Measurements from ENCODE around the gene USP34.
A peak's percentile ranks its signal among the peaks of the same experiment; 100 is the strongest.
"Not testable (repeated sequence)": the region's sequence is repeated elsewhere in the genome, so short reads cannot be mapped to it uniquely, and the experiment has no call there.

USP34 gene

DNA sequence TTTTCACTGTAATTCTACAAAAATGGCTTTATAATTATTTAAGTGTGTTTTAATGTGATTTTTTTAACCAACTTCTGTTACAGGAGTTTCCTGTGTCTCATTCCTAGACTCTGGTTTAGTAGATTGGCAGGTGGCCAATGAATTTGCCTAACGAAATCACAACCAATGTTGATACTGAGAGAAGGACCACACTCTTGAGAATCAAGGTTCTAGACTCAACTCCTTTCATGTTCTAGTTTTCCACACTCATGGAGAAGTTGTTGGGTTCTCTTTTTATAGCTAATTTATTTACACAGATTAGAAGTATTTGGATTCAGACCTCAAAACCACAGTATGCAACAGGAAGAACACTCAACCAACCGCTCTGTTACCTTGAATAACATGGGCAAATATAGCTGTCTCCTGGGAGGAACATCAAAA lies 22.6 kb upstream of the USP34 start:
- DNase-seq (ENCODE audit: low read depth): peak; percentile 23
- TF ChIP-seq, protein P1, sequence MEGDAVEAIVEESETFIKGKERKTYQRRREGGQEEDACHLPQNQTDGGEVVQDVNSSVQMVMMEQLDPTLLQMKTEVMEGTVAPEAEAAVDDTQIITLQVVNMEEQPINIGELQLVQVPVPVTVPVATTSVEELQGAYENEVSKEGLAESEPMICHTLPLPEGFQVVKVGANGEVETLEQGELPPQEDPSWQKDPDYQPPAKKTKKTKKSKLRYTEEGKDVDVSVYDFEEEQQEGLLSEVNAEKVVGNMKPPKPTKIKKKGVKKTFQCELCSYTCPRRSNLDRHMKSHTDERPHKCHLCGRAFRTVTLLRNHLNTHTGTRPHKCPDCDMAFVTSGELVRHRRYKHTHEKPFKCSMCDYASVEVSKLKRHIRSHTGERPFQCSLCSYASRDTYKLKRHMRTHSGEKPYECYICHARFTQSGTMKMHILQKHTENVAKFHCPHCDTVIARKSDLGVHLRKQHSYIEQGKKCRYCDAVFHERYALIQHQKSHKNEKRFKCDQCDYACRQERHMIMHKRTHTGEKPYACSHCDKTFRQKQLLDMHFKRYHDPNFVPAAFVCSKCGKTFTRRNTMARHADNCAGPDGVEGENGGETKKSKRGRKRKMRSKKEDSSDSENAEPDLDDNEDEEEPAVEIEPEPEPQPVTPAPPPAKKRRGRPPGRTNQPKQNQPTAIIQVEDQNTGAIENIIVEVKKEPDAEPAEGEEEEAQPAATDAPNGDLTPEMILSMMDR (conservative IDR thresholded peaks at IDR 0.05; ENCODE audit: low read length): no peak
- no peak overlapping the region for H3K4me3 ChIP-seq (ENCODE audit: low read length)

DNA sequence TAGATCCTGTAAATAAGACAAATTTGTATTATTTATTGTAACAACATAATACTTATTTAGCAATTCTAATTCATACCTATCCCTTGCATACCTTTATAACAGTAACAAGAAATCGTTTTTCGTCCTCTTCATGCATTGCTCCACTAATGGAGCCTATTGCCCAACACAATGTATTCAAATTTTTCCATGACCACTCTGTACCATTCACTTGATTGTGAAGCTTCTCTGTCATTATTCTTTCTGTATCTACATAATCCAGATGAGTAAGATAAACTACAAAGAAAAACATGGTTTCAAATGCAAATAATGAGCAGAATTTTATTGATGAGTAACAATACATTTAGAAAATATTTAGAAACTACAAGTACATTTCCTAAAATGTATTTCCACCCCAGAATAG lies 21.6 kb upstream of the USP34 start:
- H3K4me3 ChIP-seq (ENCODE audit: low read length): no peak overlapping the region
- no peak for DNase-seq (ENCODE audit: low read depth)
- TF ChIP-seq, protein P1 (conservative IDR thresholded peaks at IDR 0.05; ENCODE audit: low read length): no peak

DNA sequence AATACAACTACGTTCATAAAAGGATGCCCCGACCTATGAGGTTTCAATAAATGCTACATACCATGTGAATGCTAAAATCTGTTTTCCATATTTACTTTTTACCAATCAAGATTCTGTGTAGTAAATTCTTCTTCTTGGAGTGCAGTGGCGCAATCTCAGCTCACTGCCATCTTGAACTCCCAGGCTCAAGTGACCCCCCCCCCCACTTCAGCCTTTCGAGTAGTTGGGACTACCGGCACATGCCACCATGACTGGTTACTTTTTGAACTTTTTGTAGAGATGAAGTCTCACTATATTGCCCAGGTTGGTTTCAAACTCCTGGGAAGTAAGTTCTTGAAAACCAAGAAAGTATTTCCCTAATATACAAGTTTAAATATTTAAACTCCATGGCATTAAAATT lies 14.4 kb upstream of the USP34 start:
- no peak for DNase-seq (ENCODE audit: low read depth)
- TF ChIP-seq, protein P1 (conservative IDR thresholded peaks at IDR 0.05; ENCODE audit: low read length): no peak
- no peak overlapping the region for H3K4me3 ChIP-seq (ENCODE audit: low read length)

DNA sequence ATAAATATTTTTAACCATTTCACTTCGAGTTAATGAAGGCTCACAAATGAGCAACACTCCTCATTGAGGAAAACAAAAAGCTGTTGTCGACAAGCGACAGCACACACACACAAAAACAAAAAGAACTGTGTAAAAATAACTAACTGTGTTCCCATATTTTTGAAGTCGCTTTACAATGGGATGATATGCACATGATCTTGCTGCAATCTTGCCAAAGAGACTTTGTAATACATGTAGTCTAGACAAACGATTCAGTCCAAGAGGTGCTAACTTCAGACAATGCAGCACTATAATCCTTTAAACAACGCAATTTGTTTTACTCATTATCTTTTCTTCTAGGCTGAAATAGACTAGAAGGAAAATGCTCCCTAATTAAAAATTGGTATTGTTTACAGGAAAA lies 7.2 kb upstream of the USP34 start:
- TF ChIP-seq, protein P1 (conservative IDR thresholded peaks at IDR 0.05; ENCODE audit: low read length): no peak
- H3K4me3 ChIP-seq (ENCODE audit: low read length): no peak overlapping the region
- no peak for DNase-seq (ENCODE audit: low read depth)

DNA sequence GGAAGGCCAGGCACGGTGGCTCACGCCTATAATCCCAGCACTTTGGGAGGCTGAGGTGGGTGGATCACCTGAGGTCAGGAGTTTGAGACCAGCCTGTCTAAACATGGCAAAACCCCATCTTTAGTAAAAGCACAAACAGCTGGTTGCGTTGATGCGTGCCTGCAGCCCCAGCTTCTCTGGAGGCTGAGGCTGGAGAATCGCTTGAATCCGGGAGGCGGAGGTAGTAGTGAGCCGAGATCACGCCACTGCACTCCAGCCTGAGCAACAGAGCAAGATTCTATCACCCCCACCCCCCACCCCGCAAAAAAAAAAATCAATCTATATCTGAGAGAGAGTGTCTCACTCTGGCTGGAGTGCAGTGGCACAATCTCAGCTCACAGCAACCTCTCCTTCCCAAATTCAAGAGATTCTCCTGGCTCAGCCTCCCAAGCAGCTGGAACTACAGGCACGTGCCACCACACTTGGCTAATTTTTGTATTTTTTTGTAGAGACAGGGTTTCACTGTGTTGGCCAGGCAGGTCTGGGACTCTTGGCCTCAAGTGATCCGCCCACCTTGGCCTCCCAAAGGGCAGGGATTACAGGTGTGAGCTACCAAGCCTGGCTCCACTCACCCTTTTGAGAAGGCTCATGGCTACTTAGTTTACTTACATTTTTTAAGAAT lies 6.2 kb upstream of the USP34 start:
- not testable (repeated sequence) for H3K4me3 ChIP-seq (ENCODE audit: low read length); DNase-seq (ENCODE audit: low read depth)

DNA sequence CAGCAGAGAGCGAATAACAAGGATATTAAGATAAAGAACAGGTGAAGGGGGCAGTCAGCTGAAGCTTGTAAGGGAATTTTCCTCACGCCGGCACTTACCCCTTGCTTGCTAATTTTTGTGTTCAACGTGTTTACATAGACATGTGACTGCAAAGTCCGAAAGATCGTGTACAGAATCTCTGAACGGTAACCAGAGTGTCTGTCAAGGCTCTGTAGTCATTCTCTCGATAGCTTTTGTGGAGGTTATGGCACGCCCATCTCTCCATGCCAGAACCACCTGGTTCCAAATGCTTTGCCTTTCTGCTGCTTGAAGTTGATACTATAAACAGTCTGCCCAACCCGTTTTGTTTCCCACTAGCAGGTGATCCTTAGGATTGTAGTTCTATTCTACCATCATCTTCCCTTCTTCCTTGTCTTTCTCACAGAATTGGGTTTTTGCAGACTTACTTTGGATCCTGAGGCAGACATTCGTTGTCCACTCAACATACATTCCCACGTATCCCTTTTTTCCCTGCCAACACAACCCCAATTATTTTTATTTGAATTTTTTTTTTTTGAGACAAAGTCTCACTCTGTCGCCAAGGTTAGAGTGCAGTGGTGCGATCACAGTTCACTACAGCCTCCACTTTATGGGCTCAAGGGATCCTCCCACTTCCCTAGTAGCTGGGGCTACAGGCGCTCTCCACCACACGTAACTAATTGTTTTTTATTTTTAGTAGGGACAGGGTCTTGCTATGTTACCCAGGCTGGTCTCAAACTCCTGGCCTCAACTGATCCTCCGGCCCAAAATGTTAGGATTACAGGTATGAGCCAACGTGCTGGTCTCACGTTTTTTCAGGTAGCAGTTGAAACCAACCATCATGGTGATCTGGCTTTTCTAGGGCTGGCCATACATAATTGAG lies 1.3 kb upstream of the USP34 start:
- peak; percentile 16 for DNase-seq (ENCODE audit: low read depth)
- H3K4me3 ChIP-seq (ENCODE audit: low read length): peak overlapping the region; percentile 89
- TF ChIP-seq, protein P1 (conservative IDR thresholded peaks at IDR 0.05; ENCODE audit: low read length): no peak

DNA sequence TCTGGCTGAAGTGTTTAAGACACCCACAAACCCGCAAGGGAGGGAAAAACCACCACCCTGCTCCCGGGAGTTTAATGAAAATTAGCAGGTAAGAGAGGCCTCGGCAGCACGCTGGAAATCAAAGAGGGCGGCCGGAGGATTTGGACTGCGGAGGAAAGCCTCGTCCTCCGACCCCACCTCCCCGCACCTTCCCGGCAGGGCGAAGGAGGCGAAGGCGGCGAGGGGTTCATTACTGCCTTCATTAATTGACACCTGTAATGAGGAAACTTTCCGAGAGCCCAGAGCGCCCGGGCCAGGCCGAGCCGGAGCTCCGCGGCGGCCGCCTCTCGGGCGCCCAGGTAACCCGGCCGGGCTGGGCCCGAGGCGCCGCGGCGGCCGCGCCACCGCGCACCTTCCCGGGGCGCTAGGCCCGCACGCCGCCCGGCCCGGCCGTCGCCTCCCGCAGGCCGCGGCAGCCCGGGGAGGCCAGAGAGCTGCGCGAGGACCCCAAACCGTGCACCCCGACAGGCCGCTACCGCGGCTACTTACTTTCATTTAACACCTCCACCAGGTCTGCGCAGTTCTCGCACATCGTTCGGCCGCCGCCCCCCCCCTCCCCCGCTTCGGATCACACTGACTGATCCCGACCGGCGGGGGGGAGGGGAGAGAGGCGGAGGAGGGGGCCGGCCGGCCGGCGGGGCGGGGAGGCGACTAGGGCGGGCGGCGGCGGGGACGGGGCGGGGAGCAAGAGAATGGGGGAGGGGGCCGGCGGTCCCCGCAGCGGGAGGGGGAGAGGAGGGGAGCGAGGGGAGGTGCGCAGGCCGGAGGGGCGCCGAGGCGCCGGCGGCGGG lies 550 bp downstream of the USP34 start:
- DNase-seq (ENCODE audit: low read depth): peak; percentile 4

More for the DNA sequence above, 550 bp downstream of the USP34 start:
- H3K4me3 ChIP-seq (ENCODE audit: low read length): peak overlapping the region; percentile 89
- TF ChIP-seq, protein P1 (conservative IDR thresholded peaks at IDR 0.05; ENCODE audit: low read length): no peak
